Measurements from ENCODE around the gene IL16. TPM values are rescaled to one million over a fixed set of nuclear protein-coding genes. Genes with fewer than 3 reads are reported as not detected.

IL16 gene
- polyA plus RNA-seq, 1 donor from 2014 or later, result not detected

DNA sequence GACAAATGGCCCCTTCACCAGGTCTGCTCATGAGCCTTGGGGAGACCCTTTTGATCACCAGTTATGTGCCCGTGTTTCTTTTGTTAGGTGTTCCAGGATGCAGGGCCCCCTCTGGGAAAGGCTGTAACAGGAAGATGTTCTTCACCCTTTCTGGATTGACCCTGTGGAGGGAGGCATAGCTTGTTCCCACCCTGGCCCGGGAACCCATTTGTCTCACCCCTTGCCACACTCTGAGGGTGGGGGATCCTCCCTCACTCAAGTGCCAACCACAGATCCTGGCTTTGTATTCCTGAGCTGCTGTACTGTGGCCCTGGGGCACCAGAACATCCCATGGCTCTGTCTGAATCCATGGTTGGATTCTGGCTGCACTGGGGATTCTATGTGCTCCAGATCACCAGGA is 18.9 kb downstream of the IL16 start:
- no peaks in the 10 kb centered on the region for H3K27me3 ChIP-seq (ENCODE audit: insufficient read depth, low read depth, low read length)
- H3K9me2 ChIP-seq (ENCODE audit: insufficient read depth, low read length), result no peaks in the 10 kb centered on the region
- no peaks in the 10 kb centered on the region for H3K9me3 ChIP-seq (ENCODE audit: low read length)
- H3F3A ChIP-seq (ENCODE audit: insufficient read depth, low read length, poor library complexity, severe bottlenecking), result no peaks in the 10 kb centered on the region
- H3K79me2 ChIP-seq (replicated peaks; ENCODE audit: insufficient read depth, low read length), result no peaks in the 10 kb centered on the region
- H3K36me3 ChIP-seq (ENCODE audit: insufficient read depth, low read length), result no peaks in the 10 kb centered on the region
- H2AFZ ChIP-seq (ENCODE audit: low read depth, low read length), result no peak overlapping the region
- no peaks in the 10 kb centered on the region for H4K20me1 ChIP-seq (ENCODE audit: insufficient read depth)
- no peak overlapping the region for H3K4me3 ChIP-seq (ENCODE audit: low read length)
- TF ChIP-seq TAF1 (IDR thresholded peaks at IDR 0.05; ENCODE audit: low read depth), result no peak
- TF ChIP-seq MXI1 (conservative IDR thresholded peaks at IDR 0.05; ENCODE audit: poor library complexity, severe bottlenecking), result no peak
- no peak for TF ChIP-seq SMC3 (conservative IDR thresholded peaks at IDR 0.05; ENCODE audit: poor library complexity)
- TF ChIP-seq EP300 (conservative IDR thresholded peaks at IDR 0.05; ENCODE audit: poor library complexity, severe bottlenecking), result no peak
- TF ChIP-seq, protein P1, sequence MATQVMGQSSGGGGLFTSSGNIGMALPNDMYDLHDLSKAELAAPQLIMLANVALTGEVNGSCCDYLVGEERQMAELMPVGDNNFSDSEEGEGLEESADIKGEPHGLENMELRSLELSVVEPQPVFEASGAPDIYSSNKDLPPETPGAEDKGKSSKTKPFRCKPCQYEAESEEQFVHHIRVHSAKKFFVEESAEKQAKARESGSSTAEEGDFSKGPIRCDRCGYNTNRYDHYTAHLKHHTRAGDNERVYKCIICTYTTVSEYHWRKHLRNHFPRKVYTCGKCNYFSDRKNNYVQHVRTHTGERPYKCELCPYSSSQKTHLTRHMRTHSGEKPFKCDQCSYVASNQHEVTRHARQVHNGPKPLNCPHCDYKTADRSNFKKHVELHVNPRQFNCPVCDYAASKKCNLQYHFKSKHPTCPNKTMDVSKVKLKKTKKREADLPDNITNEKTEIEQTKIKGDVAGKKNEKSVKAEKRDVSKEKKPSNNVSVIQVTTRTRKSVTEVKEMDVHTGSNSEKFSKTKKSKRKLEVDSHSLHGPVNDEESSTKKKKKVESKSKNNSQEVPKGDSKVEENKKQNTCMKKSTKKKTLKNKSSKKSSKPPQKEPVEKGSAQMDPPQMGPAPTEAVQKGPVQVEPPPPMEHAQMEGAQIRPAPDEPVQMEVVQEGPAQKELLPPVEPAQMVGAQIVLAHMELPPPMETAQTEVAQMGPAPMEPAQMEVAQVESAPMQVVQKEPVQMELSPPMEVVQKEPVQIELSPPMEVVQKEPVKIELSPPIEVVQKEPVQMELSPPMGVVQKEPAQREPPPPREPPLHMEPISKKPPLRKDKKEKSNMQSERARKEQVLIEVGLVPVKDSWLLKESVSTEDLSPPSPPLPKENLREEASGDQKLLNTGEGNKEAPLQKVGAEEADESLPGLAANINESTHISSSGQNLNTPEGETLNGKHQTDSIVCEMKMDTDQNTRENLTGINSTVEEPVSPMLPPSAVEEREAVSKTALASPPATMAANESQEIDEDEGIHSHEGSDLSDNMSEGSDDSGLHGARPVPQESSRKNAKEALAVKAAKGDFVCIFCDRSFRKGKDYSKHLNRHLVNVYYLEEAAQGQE (IDR thresholded peaks at IDR 0.05; ENCODE audit: borderline replicate concordance), result no peak
- TF ChIP-seq, protein P2, sequence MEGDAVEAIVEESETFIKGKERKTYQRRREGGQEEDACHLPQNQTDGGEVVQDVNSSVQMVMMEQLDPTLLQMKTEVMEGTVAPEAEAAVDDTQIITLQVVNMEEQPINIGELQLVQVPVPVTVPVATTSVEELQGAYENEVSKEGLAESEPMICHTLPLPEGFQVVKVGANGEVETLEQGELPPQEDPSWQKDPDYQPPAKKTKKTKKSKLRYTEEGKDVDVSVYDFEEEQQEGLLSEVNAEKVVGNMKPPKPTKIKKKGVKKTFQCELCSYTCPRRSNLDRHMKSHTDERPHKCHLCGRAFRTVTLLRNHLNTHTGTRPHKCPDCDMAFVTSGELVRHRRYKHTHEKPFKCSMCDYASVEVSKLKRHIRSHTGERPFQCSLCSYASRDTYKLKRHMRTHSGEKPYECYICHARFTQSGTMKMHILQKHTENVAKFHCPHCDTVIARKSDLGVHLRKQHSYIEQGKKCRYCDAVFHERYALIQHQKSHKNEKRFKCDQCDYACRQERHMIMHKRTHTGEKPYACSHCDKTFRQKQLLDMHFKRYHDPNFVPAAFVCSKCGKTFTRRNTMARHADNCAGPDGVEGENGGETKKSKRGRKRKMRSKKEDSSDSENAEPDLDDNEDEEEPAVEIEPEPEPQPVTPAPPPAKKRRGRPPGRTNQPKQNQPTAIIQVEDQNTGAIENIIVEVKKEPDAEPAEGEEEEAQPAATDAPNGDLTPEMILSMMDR (IDR thresholded peaks at IDR 0.05; ENCODE audit: poor library complexity, severe bottlenecking), result no peak
- TF ChIP-seq EZH2 (IDR thresholded peaks at IDR 0.05; ENCODE audit: borderline replicate concordance, insufficient read depth, low read length, poor library complexity, severe bottlenecking), result no peak
- TF ChIP-seq POLR2AphosphoS5 (IDR thresholded peaks at IDR 0.05), result no peak
- no peak for TF ChIP-seq RAD21 (conservative IDR thresholded peaks at IDR 0.05)
- H3K27ac ChIP-seq (ENCODE audit: low read length), result no peak overlapping the region
- no peak overlapping the region for H3K4me2 ChIP-seq (ENCODE audit: low read length)
- no peak overlapping the region for H3K9ac ChIP-seq (ENCODE audit: low read length)

DNA sequence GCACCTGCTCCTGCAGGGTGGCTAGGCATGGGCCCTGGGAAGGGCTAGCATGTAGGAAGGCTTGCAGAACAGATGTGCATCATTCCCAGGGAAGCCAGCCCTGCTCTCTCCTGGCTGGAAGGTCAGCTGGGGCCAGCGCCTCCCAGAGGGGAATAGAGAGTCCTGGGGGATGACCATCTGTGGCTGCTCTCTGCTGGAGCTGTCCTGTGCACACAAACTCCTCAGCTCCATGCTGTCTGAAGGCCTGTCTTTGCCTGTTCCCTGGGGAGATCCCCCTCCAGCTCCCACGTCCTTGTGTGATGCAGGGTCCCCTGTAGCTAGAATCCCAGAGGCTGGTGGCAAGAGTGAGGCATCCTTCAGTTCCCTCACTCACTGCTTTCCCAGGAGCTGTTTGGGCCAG is 19.3 kb downstream of the IL16 start:
- TF ChIP-seq POLR2AphosphoS5 (IDR thresholded peaks at IDR 0.05) (no peak), EP300 (conservative IDR thresholded peaks at IDR 0.05; ENCODE audit: poor library complexity, severe bottlenecking) (no peak), RAD21 (conservative IDR thresholded peaks at IDR 0.05) (no peak), MXI1 (conservative IDR thresholded peaks at IDR 0.05; ENCODE audit: poor library complexity, severe bottlenecking) (no peak), SMC3 (conservative IDR thresholded peaks at IDR 0.05; ENCODE audit: poor library complexity) (no peak), EZH2 (IDR thresholded peaks at IDR 0.05; ENCODE audit: borderline replicate concordance, insufficient read depth, low read length, poor library complexity, severe bottlenecking) (no peak), TAF1 (IDR thresholded peaks at IDR 0.05; ENCODE audit: low read depth) (no peak)
- TF ChIP-seq, protein P2 (IDR thresholded peaks at IDR 0.05; ENCODE audit: poor library complexity, severe bottlenecking), result no peak
- TF ChIP-seq, protein P1 (IDR thresholded peaks at IDR 0.05; ENCODE audit: borderline replicate concordance), result no peak
- H3K27me3 ChIP-seq (ENCODE audit: insufficient read depth, low read depth, low read length), result no peaks in the 10 kb centered on the region
- no peak overlapping the region for H3K9ac ChIP-seq (ENCODE audit: low read length)
- no peaks in the 10 kb centered on the region for H4K20me1 ChIP-seq (ENCODE audit: insufficient read depth)
- H3K4me3 ChIP-seq (ENCODE audit: low read length), result no peak overlapping the region
- H2AFZ ChIP-seq (ENCODE audit: low read depth, low read length), result no peak overlapping the region
- no peaks in the 10 kb centered on the region for H3F3A ChIP-seq (ENCODE audit: insufficient read depth, low read length, poor library complexity, severe bottlenecking)
- H3K36me3 ChIP-seq (ENCODE audit: insufficient read depth, low read length), result no peaks in the 10 kb centered on the region
- H3K4me2 ChIP-seq (ENCODE audit: low read length), result no peak overlapping the region
- H3K27ac ChIP-seq (ENCODE audit: low read length), result no peak overlapping the region
- no peaks in the 10 kb centered on the region for H3K9me2 ChIP-seq (ENCODE audit: insufficient read depth, low read length)
- no peaks in the 10 kb centered on the region for H3K79me2 ChIP-seq (replicated peaks; ENCODE audit: insufficient read depth, low read length)
- no peaks in the 10 kb centered on the region for H3K9me3 ChIP-seq (ENCODE audit: low read length)

All from neural cell (in vitro differentiated cells).